Astrocyte (in vitro differentiated cells and primary cell): ENCODE data around the gene TNRC18.

ENCODE experiments used
- CTCF ChIP-seq: IDR thresholded peaks from 2 replicates; pipeline ENCODE4 v1.5.1; 2011; ENCODE audit warnings: low read depth, mild to moderate bottlenecking, inconsistent platforms, low read length, moderate library complexity; ENCODE audit not compliant: insufficient read depth
- EZH2 ChIP-seq: IDR thresholded peaks from 2 replicates; pipeline ENCODE4 v1.6.1; 2012; ENCODE audit warnings: mild to moderate bottlenecking, low read length, inconsistent platforms; ENCODE audit not compliant: insufficient read depth

- no peak for TF ChIP-seq CTCF
- no peak for TF ChIP-seq EZH2
These were observed 59.9 kb downstream of the TNRC18 start for GRCh38 chr7:5363729-5364128.
